Glutamatergic neuron (in vitro differentiated cells): ENCODE measurements around the gene FBXL13. TPM values are rescaled to one million over a fixed set of nuclear protein-coding genes. Genes with fewer than 3 reads are reported as not detected.
"Not testable (repeated sequence)": the region's sequence is repeated elsewhere in the genome, so short reads cannot be mapped to it uniquely, and the experiment has no call there.

ENCODE experiments used
- DNase-seq: peaks from one replicate; pipeline ENCODE4 v3.0.0; 2022
- H3K27ac Mint-ChIP-seq: one replicate; pipeline ENCODE4 v1.8.0; 2020; ENCODE audit warnings: mild to moderate bottlenecking, mixed read lengths, inconsistent platforms; ENCODE audit not compliant: unreplicated experiment
- H3K27me3 Mint-ChIP-seq: one replicate; pipeline ENCODE4 v1.8.0; 2020; ENCODE audit warnings: mild to moderate bottlenecking, moderate library complexity, mixed read lengths, inconsistent platforms; ENCODE audit not compliant: unreplicated experiment
- H3K36me3 Mint-ChIP-seq: one replicate; pipeline ENCODE4 v1.8.0; 2020; ENCODE audit warnings: mild to moderate bottlenecking, mixed read lengths, inconsistent platforms; ENCODE audit not compliant: unreplicated experiment
- H3K4me1 Mint-ChIP-seq: one replicate; pipeline ENCODE4 v1.8.0; 2020; ENCODE audit warnings: mild to moderate bottlenecking, low read depth, mixed read lengths, inconsistent platforms; ENCODE audit not compliant: unreplicated experiment
- H3K4me3 Mint-ChIP-seq: one replicate; pipeline ENCODE4 v1.8.0; 2020; ENCODE audit warnings: mild to moderate bottlenecking, mixed read lengths, inconsistent platforms; ENCODE audit not compliant: unreplicated experiment
- H3K9me3 Mint-ChIP-seq: one replicate; pipeline ENCODE4 v1.8.0; 2020; ENCODE audit warnings: mild to moderate bottlenecking, moderate library complexity, mixed read lengths, inconsistent platforms; ENCODE audit not compliant: unreplicated experiment
- total RNA-seq: library from RNA; stranded (reverse); fragmentation: NEBNext Ultra II Directional; extraction: Animal tissue kit (Norgen Biotek cat#: 25700); gene quantifications from one replicate; pipeline ENCODE4 v1.2.1, GENCODE V29; 2021; ENCODE audit not compliant: unreplicated experiment
- TF ChIP-seq, protein P1 (sequence below): fragments of 200-600 bp; sonication (generic); IDR thresholded peaks from one replicate; pipeline ENCODE4 v1.5.0; 2021; ENCODE audit not compliant: partially characterized antibody, unreplicated experiment

FBXL13 gene
- total RNA-seq, 1 donor from 2014 or later = 1.1 TPM

DNA sequence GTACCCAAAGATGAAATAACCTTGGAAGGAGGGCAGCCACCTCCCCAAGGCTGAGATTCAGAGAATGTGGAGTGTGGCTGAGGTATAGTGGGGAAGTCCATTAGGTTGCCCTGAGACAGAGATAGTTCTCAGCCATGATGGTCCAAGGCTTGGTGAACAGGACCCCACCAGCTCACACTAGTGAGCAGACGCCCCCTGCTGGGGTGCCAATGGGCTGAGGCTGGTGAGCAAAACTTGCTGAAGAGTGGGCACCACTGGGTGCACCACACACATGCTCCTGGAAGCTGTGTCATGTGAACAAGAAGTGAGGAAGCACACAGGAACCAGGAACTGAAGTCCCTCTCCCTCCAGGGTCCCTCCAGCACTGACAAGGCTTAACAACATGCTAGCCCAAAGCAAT, 8.9 kb downstream of the FBXL13 start:
- H3K36me3 Mint-ChIP-seq = peaks cover 5% of the 10 kb centered on the region
- H3K4me1 Mint-ChIP-seq = no peaks in the 10 kb centered on the region
- H3K9me3 Mint-ChIP-seq = no peaks in the 10 kb centered on the region
- TF ChIP-seq, protein P1, sequence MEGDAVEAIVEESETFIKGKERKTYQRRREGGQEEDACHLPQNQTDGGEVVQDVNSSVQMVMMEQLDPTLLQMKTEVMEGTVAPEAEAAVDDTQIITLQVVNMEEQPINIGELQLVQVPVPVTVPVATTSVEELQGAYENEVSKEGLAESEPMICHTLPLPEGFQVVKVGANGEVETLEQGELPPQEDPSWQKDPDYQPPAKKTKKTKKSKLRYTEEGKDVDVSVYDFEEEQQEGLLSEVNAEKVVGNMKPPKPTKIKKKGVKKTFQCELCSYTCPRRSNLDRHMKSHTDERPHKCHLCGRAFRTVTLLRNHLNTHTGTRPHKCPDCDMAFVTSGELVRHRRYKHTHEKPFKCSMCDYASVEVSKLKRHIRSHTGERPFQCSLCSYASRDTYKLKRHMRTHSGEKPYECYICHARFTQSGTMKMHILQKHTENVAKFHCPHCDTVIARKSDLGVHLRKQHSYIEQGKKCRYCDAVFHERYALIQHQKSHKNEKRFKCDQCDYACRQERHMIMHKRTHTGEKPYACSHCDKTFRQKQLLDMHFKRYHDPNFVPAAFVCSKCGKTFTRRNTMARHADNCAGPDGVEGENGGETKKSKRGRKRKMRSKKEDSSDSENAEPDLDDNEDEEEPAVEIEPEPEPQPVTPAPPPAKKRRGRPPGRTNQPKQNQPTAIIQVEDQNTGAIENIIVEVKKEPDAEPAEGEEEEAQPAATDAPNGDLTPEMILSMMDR = peak; percentile 36
- no peak overlapping the region for H3K27ac Mint-ChIP-seq
- no peaks in the 10 kb centered on the region for H3K27me3 Mint-ChIP-seq
- no peak overlapping the region for H3K4me3 Mint-ChIP-seq
- DNase-seq = peak; percentile 70

DNA sequence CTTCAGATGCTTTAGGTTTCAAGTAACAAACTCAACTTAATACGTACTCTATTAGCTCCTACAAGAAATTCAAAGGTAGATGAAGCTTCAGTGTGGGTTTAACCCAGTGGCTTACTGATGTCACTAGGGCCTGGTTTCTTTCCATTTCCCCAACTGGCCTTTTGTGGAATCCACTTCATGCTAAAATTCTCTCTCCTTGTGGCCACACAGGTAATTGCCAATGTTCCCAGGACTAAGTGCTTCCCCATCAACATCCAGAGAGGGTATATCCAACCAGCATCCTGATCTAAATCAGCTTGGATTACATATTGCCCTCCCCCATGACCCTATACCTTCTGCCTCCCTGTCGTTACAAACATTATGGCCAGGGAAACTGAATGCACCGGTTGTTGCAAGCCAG, 10.7 kb downstream of the FBXL13 start:
- H3K9me3 Mint-ChIP-seq = no peaks in the 10 kb centered on the region
- DNase-seq = no peak
- H3K4me1 Mint-ChIP-seq = no peaks in the 10 kb centered on the region
- no peaks in the 10 kb centered on the region for H3K27me3 Mint-ChIP-seq
- H3K36me3 Mint-ChIP-seq = peaks cover 5% of the 10 kb centered on the region
- H3K27ac Mint-ChIP-seq = no peak overlapping the region
- TF ChIP-seq, protein P1 = no peak
- H3K4me3 Mint-ChIP-seq = no peak overlapping the region

DNA sequence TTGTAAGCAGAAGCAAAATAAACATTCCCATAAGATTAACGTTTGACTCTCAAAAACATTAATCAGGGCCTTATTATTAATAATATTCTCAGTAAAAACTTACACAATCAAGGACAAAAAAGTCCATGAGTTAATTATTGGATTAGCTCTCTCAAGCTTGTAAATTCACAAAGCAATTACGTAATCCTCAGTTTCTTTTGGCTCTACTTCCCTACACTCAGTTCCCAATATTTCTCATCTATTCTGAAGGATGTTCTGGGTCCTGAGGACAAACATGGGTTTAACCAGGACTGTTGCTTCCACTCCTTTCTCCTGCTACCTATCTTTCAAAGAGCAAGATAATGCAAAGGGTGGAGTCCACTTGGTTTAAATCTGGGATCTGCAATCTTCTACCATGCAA, 15.1 kb downstream of the FBXL13 start:
- no peak overlapping the region for H3K27ac Mint-ChIP-seq
- no peak for DNase-seq
- H3K9me3 Mint-ChIP-seq = no peaks in the 10 kb centered on the region
- no peaks in the 10 kb centered on the region for H3K36me3 Mint-ChIP-seq
- H3K4me1 Mint-ChIP-seq = peaks cover 5% of the 10 kb centered on the region
- H3K4me3 Mint-ChIP-seq = no peak overlapping the region
- no peaks in the 10 kb centered on the region for H3K27me3 Mint-ChIP-seq
- TF ChIP-seq, protein P1 = no peak

DNA sequence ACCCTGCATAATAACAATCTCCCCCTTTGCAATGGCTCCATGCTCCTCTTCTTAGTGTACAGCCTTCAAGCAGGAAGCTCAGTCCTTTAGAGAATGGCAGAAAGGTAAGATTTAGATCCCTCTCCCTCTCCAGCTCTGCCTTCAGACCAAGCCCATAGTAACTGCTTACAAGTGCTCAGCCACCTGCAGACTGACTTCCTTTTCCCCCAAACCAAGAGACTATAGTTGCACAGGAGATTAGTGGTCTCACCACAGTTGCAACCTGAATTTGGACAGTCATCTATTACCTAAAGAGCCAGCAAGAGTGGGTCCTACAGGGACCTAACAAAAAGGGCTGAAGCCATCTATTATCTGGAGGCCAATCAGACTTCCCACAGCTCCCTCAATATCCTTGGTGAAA, 16.5 kb downstream of the FBXL13 start:
- H3K36me3 Mint-ChIP-seq = no peaks in the 10 kb centered on the region
- DNase-seq = no peak
- H3K27ac Mint-ChIP-seq = no peak overlapping the region
- H3K4me1 Mint-ChIP-seq = peaks cover 5% of the 10 kb centered on the region
- no peak overlapping the region for H3K4me3 Mint-ChIP-seq
- no peaks in the 10 kb centered on the region for H3K27me3 Mint-ChIP-seq
- H3K9me3 Mint-ChIP-seq = no peaks in the 10 kb centered on the region
- TF ChIP-seq, protein P1 = no peak

DNA sequence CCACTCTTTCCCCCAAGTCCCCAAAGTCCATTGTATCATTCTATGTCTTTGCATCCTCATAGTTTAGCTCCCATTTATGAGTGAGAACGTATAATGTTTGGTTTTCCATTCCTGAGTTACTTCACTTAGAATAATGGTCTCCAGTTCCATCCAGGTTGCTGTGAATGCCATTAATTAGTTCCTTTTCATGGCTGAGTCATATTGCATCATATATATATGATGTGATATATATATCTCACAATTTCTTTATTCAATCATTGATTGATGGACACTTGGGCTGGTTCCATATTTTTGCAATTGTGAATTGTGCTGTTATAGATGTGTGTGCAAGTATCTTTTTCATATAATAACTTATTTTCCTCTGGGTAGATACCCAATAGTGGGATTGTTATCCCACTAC, 18.6 kb downstream of the FBXL13 start:
- not testable (repeated sequence) for H3K4me1 Mint-ChIP-seq, H3K4me3 Mint-ChIP-seq, DNase-seq, H3K27me3 Mint-ChIP-seq, H3K27ac Mint-ChIP-seq, H3K36me3 Mint-ChIP-seq, H3K9me3 Mint-ChIP-seq

DNA sequence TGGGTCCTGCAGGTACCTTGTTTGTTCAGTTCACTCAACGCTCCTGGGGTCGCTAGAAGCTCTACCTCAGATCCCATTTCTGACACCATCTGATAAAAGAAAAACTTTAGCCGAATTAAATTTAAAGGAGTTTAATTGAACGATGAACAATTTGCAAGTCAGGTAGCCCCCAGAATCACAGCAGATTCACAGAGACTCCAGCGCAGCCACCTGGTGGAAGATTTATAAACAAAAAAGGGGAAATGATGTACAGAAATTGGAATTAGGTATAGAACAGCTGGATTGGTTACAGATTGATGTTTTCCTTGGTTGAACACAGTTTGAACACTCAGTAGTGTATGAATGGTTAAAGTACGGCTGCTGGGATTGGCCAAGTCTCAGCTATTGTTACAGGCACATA, 23.1 kb downstream of the FBXL13 start:
- Mint-ChIP-seq H3K4me1 (no peaks in the 10 kb centered on the region), H3K36me3 (peaks cover 15% of the 10 kb centered on the region), H3K27me3 (no peaks in the 10 kb centered on the region), H3K4me3 (no peak overlapping the region), H3K27ac (no peak overlapping the region), H3K9me3 (peaks cover 6% of the 10 kb centered on the region)
- TF ChIP-seq, protein P1 = no peak
- DNase-seq = no peak
